HCT116 (cell line): Measurements from ENCODE around the gene MAST4. TPM values are rescaled to one million over a fixed set of nuclear protein-coding genes. Genes with fewer than 3 reads are reported as not detected.

ENCODE experiments used
- ATAC-seq: fragments of 200-7000 bp; cut with Tn5 transposase; 2 replicates; pipeline ENCODE4 v1.9.1; 2020; ENCODE audit warnings: mild to moderate bottlenecking, moderate library complexity
- BruUV-seq: library from RNA; stranded (reverse); fragments of 400-500 nt; replicated peaks from 2 replicates; lab custom pipeline; 2021; lab: Mats Ljungman, UMichigan
- CTCF ChIA-PET: fragments of 300-600 bp; sonication (Branson Sonifier 250); formaldehyde crosslinking; loops from one replicate; lab custom pipeline; 2021; ENCODE audit warnings: antibody characterized with exemption; lab: Charles Lee
- POLR2A ChIA-PET: fragments of 300-600, 350-600 bp; sonication (Branson Sonifier 250); formaldehyde crosslinking; loops from one replicate; lab custom pipeline; 2021; ENCODE audit warnings: antibody characterized with exemption; lab: Charles Lee
- RAD21 ChIA-PET, 2 experiments: fragments of 300-600 bp; sonication (Branson Sonifier 250); formaldehyde crosslinking; loops; one replicate each; lab custom pipeline; 2023; ENCODE audit warnings: low total read pairs in 2 of 2; ENCODE audit not compliant: uncharacterized antibody in 2 of 2, unreplicated experiment in 2 of 2, low non-redundant PET in 1 of 2; lab: Charles Lee
- DNase-seq: peaks from one replicate; pipeline ENCODE4 v3.0.0-alpha.2; 2010; ENCODE audit warnings: low read depth, low spot score
- H2AFZ ChIP-seq: fragments of 200-600 bp; shearing (Covaris generic), sonication (generic); 2 replicates; pipeline ENCODE4 v1.6.1; 2017; ENCODE audit warnings: low read depth, mixed run types, mixed read lengths, antibody characterized with exemption, low read length; ENCODE audit not compliant: poor library complexity, severe bottlenecking
- H3K27ac ChIP-seq: 2 replicates; pipeline ENCODE4 v1.5.1; 2012; ENCODE audit warnings: low read depth, low read length
- H3K27me3 ChIP-seq: fragments of 200-600 bp; sonication (generic); 2 replicates; pipeline ENCODE4 v1.6.1; 2016; ENCODE audit warnings: mixed run types, low read length, mixed read lengths; ENCODE audit not compliant: insufficient read depth
- H3K36me3 ChIP-seq, 2 experiments: fragments of 200-500 bp in 1 of 2; fragments of 200-600 bp in 1 of 2; sonication (Bioruptor generic) in 1 of 2; sonication (generic) in 1 of 2; 2 replicates each; pipeline versions ENCODE4 v1.5.1 to v1.6.1; 2014 to 2016; ENCODE audit warnings: low read length in 2 of 2, inconsistent platforms in 1 of 2, mixed read lengths in 1 of 2, mixed run types in 1 of 2; ENCODE audit not compliant: insufficient read depth in 2 of 2, control insufficient read depth in 1 of 2
- H3K4me1 ChIP-seq, 2 experiments: fragments of 200-600 bp in 1 of 2; sonication (generic) in 1 of 2; 2 replicates each; pipeline versions ENCODE4 v1.5.1 to v1.6.1; 2012 to 2017; ENCODE audit warnings: low read length in 2 of 2, inconsistent platforms in 1 of 2, mild to moderate bottlenecking in 1 of 2, mixed read lengths in 1 of 2, mixed run types in 1 of 2, moderate library complexity in 1 of 2; ENCODE audit not compliant: insufficient read depth in 2 of 2, control insufficient read depth in 1 of 2
- H3K4me2 ChIP-seq: fragments of 200-600 bp; sonication (generic); 2 replicates; pipeline ENCODE4 v1.6.1; 2017; ENCODE audit warnings: mixed run types, low read length, mixed read lengths
- H3K4me3 ChIP-seq, 2 experiments: fragments of 200-600 bp in 1 of 2; sonication (generic) in 1 of 2; replicated peaks in 1 of 2; 2 replicates each; pipeline ENCODE4 v1.5.1; 2011 to 2016; ENCODE audit warnings: low read length in 2 of 2, control low read depth in 1 of 2, low read depth in 1 of 2, mild to moderate bottlenecking in 1 of 2, mixed read lengths in 1 of 2, mixed run types in 1 of 2
- H3K79me2 ChIP-seq: fragments of 200-600 bp; sonication (generic); 2 replicates; pipeline ENCODE4 v1.6.1; 2017; ENCODE audit warnings: mild to moderate bottlenecking, mixed run types, low read length, moderate library complexity, mixed read lengths; ENCODE audit not compliant: insufficient read depth
- H3K9ac ChIP-seq: fragments of 200-600 bp; sonication (generic); 2 replicates; pipeline ENCODE4 v1.6.1; 2016; ENCODE audit warnings: low read length, mixed read lengths
- H3K9me2 ChIP-seq: fragments of 200-600 bp; sonication (generic), shearing (Covaris generic); 2 replicates; pipeline ENCODE4 v1.6.1; 2017; ENCODE audit warnings: mixed run types, mild to moderate bottlenecking, moderate library complexity; ENCODE audit not compliant: insufficient read depth
- H3K9me3 ChIP-seq, 2 experiments: fragments of 200-500 bp in 1 of 2; fragments of 200-600 bp in 1 of 2; sonication (Bioruptor generic) in 1 of 2; sonication (generic) in 1 of 2; 2 replicates each; pipeline ENCODE4 v1.6.1; 2014 to 2017; ENCODE audit warnings: low read length in 2 of 2, mixed read lengths in 2 of 2, inconsistent platforms in 1 of 2, low read depth in 1 of 2, mild to moderate bottlenecking in 1 of 2, mixed run types in 1 of 2, moderate library complexity in 1 of 2; ENCODE audit not compliant: control insufficient read depth in 1 of 2, insufficient read depth in 1 of 2
- H4K20me1 ChIP-seq: fragments of 200-600 bp; sonication (generic), shearing (Covaris generic); 2 replicates; pipeline ENCODE4 v1.6.1; 2017; ENCODE audit warnings: mixed run types, mild to moderate bottlenecking, moderate library complexity; ENCODE audit not compliant: insufficient read depth
- ATF3 ChIP-seq: IDR thresholded peaks from 2 replicates; pipeline ENCODE4 v1.6.1; 2012
- CBX3 ChIP-seq: IDR thresholded peaks from 2 replicates; pipeline ENCODE4 v1.6.1; 2012; ENCODE audit warnings: low read depth
- CEBPB ChIP-seq: IDR thresholded peaks from 2 replicates; pipeline ENCODE4 v1.6.1; 2012; ENCODE audit warnings: low read depth
- CTCF ChIP-seq, 3 experiments: fragments of 200-600 bp in 1 of 3; sonication (generic) in 1 of 3; IDR thresholded peaks in 2 of 3; conservative IDR thresholded peaks in 1 of 3; 2 replicates each; pipeline ENCODE4 v1.5.1; 2012 to 2017; ENCODE audit warnings: low read depth in 2 of 3, low read length in 2 of 3, antibody characterized with exemption in 1 of 3, borderline replicate concordance in 1 of 3, control low read depth in 1 of 3, mild to moderate bottlenecking in 1 of 3, mixed read lengths in 1 of 3, mixed run types in 1 of 3, moderate library complexity in 1 of 3; ENCODE audit not compliant: insufficient read depth in 1 of 3
- ELF1 ChIP-seq: IDR thresholded peaks from 2 replicates; pipeline ENCODE4 v1.6.1; 2012; ENCODE audit warnings: low read depth, borderline replicate concordance
- EZH2 ChIP-seq: fragments of 200-600 bp; sonication (generic); IDR thresholded peaks from 2 replicates; pipeline ENCODE4 v1.6.1; 2017; ENCODE audit warnings: antibody characterized with exemption, mixed run types
- FOSL1 ChIP-seq: IDR thresholded peaks from 2 replicates; pipeline ENCODE4 v1.6.1; 2012; ENCODE audit warnings: low read depth
- JUND ChIP-seq: IDR thresholded peaks from 2 replicates; pipeline ENCODE4 v1.6.1; 2012
- POLR2AphosphoS5 ChIP-seq: IDR thresholded peaks from 2 replicates; pipeline ENCODE4 v1.6.1; 2011; ENCODE audit warnings: mild to moderate bottlenecking, low read depth, low read length, moderate library complexity
- RAD21 ChIP-seq: IDR thresholded peaks from 2 replicates; pipeline ENCODE4 v1.6.1; 2012; ENCODE audit warnings: low read depth, mild to moderate bottlenecking
- SIN3A ChIP-seq: IDR thresholded peaks from 2 replicates; pipeline ENCODE4 v1.6.1; 2012; ENCODE audit warnings: low read depth
- SP1 ChIP-seq: IDR thresholded peaks from 2 replicates; pipeline ENCODE4 v1.6.1; 2012; ENCODE audit warnings: low read depth
- SRF ChIP-seq: IDR thresholded peaks from 2 replicates; pipeline ENCODE4 v1.6.1; 2012; ENCODE audit warnings: low read depth
- TCF7L2 ChIP-seq: IDR thresholded peaks from 2 replicates; pipeline ENCODE4 v1.7.0; 2011; ENCODE audit warnings: borderline replicate concordance, inconsistent platforms; ENCODE audit not compliant: insufficient read depth, insufficient read length; ENCODE audit errors: extremely low read depth
- ZBTB33 ChIP-seq: IDR thresholded peaks from 2 replicates; pipeline ENCODE4 v1.6.1; 2011; ENCODE audit warnings: mild to moderate bottlenecking, low read length, moderate library complexity; ENCODE audit not compliant: insufficient replicate concordance; ENCODE audit errors: extremely low read depth
- ZFX ChIP-seq: fragments of 450-650 bp; IDR thresholded peaks from 2 replicates; pipeline ENCODE4 v1.6.1; 2017
- intact Hi-C: fragments of 100-400 bp; cut with micrococcal nuclease; formaldehyde crosslinking; loops from 2 replicates; pipeline ENCODE4 v1.10.0; 2022
- total RNA-seq: library from RNA; stranded (reverse); gene quantifications from one replicate; pipeline ENCODE4 v1.2.1, GENCODE V29; 2021; ENCODE audit not compliant: unreplicated experiment

Gene MAST4
- total RNA-seq, 1 experiment from 2014 or later = 1.1 TPM

- BruUV-seq = no TSS peak
- RAD21 ChIA-PET = no interaction called here
Observed at GRCh38 chr5:66929995-66930394, 333.8 kb downstream of the MAST4 start.

More at GRCh38 chr5:66929995-66930394, 333.8 kb downstream of the MAST4 start:
- Histone ChIP-seq H3K4me2 (no peak overlapping the region), H3K27ac (no peak overlapping the region), H2AFZ (no peak overlapping the region), H3K4me3 (no peak overlapping the region), H3K27me3 (peaks cover 22% of the 10 kb centered on the region), H3K79me2 (no peaks in the 10 kb centered on the region), H3K36me3 (no peaks in the 10 kb centered on the region), H4K20me1 (no peaks in the 10 kb centered on the region), H3K9me3 (no peaks in the 10 kb centered on the region), H3K9me2 (no peaks in the 10 kb centered on the region), H3K4me1 (no peaks in the 10 kb centered on the region), H3K9ac (no peak overlapping the region)
- POLR2A ChIA-PET = no interaction called here
- TF ChIP-seq TCF7L2 (no peak), CEBPB (no peak), FOSL1 (no peak), SIN3A (no peak), RAD21 (no peak), CBX3 (no peak), CTCF (IDR thresholded peaks at IDR 0.05 in 2 of 3, conservative IDR thresholded peaks at IDR 0.05 in 1 of 3; ENCODE audit: borderline replicate concordance in 1 of 3, insufficient read depth in 1 of 3, low read depth in 2 of 3, low read length in 2 of 3) (no peak), ZFX (no peak), SP1 (no peak), SRF (no peak), ATF3 (no peak), POLR2AphosphoS5 (no peak), ZBTB33 (no peak), JUND (no peak), ELF1 (no peak), EZH2 (no peak)
- CTCF ChIA-PET = no interaction called here
- intact Hi-C loops = no loop called here
- ATAC-seq (no peak), DNase-seq (no peak)
